Activated CD4-positive, alpha-beta T cell treated with anti-CD3 and anti-CD28 coated beads, Interleukin-2, amount 10 ng/mL, durations not matched to agents 24 days and 14 days (primary cell): ENCODE results near the gene CHADL. TPM values are rescaled to one million over a fixed set of nuclear protein-coding genes. Genes with fewer than 3 reads are reported as not detected.

ENCODE experiments used
- total RNA-seq: library from RNA; stranded (reverse); gene quantifications from 2 replicates; pipeline ENCODE4 v1.2.3, GENCODE V29; 2022

CHADL gene
- total RNA-seq, 1 donor from 2014 or later: 0.33 TPM

Other genes starting within 250 kb of the CHADL start
- 61.1 and 68.0 TPM in 2 replicates for gene EP300, start 148.3 kb downstream of the CHADL start, total RNA-seq
- gene L3MBTL2, start 35.6 kb downstream of the CHADL start, total RNA-seq: 53.3 and 55.0 TPM in 2 replicates
- 185 and 187 TPM in 2 replicates for gene RANGAP1, start 45.3 kb upstream of the CHADL start, total RNA-seq
- 69.1 and 70.5 TPM in 2 replicates for gene ZC3H7B, start 60.6 kb upstream of the CHADL start, total RNA-seq
- 2.0 and 2.1 TPM in 2 replicates for gene TEF, start 141.0 kb upstream of the CHADL start, total RNA-seq
- 41.4 and 42.7 TPM in 2 replicates for gene TOB2, start 205.9 kb upstream of the CHADL start, total RNA-seq
- gene PHF5A, start 227.8 kb upstream of the CHADL start, total RNA-seq: 90.3 and 98.3 TPM in 2 replicates
- 103 and 104 TPM in 2 replicates for gene ACO2, start 228.2 kb upstream of the CHADL start, total RNA-seq